ENCODE results near the gene RCAN2.

GRCh38 chr6:46222286-46222685 lies 269.0 kb downstream of the RCAN2 start:
- TF ChIP-seq CTCF (conservative IDR thresholded peaks at IDR 0.05) (no peak), EZH2 (IDR thresholded peaks at IDR 0.05; ENCODE audit: low read depth) (no peak)

Data from PC-9 (cell line).